Nephron (organoid): ENCODE results near the gene ORC1.

Experiments
- H3K27ac Mint-ChIP-seq, 3 experiments: 2 replicates each; pipeline ENCODE4 v1.8.0; 2020; ENCODE audit warnings: mixed read lengths in 3 of 3, mild to moderate bottlenecking in 2 of 3, moderate library complexity in 1 of 3
- H3K27me3 Mint-ChIP-seq: 2 replicates; pipeline ENCODE4 v1.8.0; 2021; ENCODE audit warnings: low read depth, mild to moderate bottlenecking, moderate library complexity, mixed read lengths
- H3K36me3 Mint-ChIP-seq: 2 replicates; pipeline ENCODE4 v1.8.0; 2020; ENCODE audit warnings: low read depth, mixed read lengths
- H3K4me1 Mint-ChIP-seq: 2 replicates; pipeline ENCODE4 v1.8.0; 2020; ENCODE audit warnings: mixed read lengths
- H3K4me3 Mint-ChIP-seq, 3 experiments: 2 replicates each; pipeline ENCODE4 v1.8.0; 2020; ENCODE audit warnings: mild to moderate bottlenecking in 3 of 3, mixed read lengths in 3 of 3, moderate library complexity in 2 of 3
- H3K9me3 Mint-ChIP-seq: 2 replicates; pipeline ENCODE4 v1.8.0; 2020; ENCODE audit warnings: mixed read lengths
- CTCF ChIP-seq, 3 experiments: fragments of 200-600 bp; sonication (generic); IDR thresholded peaks; one replicate each; pipeline ENCODE4 v1.5.0; 2021; ENCODE audit warnings: antibody characterized with exemption in 3 of 3; ENCODE audit not compliant: unreplicated experiment in 3 of 3

Gene ORC1

GRCh38 chr1:52352690-52353089 lies 51.5 kb downstream of the ORC1 start:
- Mint-ChIP-seq H3K9me3 (no peaks in the 10 kb centered on the region), H3K4me1 (no peaks in the 10 kb centered on the region), H3K36me3 (peaks cover 49% of the 10 kb centered on the region), H3K27ac (peak overlapping the region in 1 of 3 experiments; percentile 50), H3K27me3 (no peaks in the 10 kb centered on the region), H3K4me3 (no peak overlapping the region)
- no peak for TF ChIP-seq CTCF (IDR thresholded peaks at IDR 0.05; ENCODE audit: unreplicated experiment in 3 of 3)

DNA sequence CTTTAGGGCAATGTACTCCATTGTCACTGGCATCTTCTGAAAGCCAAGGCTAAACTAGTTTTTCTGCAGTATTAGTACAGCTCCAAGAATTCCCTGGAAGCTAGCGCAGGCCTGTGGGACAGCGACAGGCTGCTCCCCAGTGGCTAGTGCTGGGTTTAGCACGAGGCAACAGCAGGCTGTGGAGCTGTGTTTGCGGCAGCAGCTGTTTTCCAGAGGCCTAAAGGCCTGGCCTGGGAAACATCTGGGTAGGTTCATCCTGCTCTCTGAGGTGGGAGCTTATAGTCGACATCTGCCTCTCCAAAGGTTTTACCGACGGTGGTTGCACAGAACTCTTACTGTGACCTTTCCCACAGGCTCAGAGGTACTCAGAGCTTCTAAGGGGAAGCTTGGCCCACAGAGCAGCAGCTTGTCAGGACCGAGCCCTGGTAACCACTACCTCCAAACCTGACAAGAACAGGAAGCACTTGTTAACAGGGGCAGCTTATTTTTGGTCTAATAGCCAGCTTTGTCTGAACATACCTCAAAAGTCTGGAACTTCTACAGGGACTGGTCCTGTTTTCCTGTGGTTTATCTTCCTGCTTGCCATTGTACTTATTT lies 55.4 kb downstream of the ORC1 start:
- Mint-ChIP-seq H3K9me3 (no peaks in the 10 kb centered on the region), H3K4me3 (no peak overlapping the region), H3K36me3 (peaks cover 49% of the 10 kb centered on the region), H3K27me3 (no peaks in the 10 kb centered on the region), H3K27ac (no peak overlapping the region), H3K4me1 (no peaks in the 10 kb centered on the region)
- TF ChIP-seq CTCF (IDR thresholded peaks at IDR 0.05; ENCODE audit: unreplicated experiment in 3 of 3): peak in 1 of 3 experiments; percentile 15

GRCh38 chr1:52346653-52347052 lies 57.6 kb downstream of the ORC1 start:
- no peaks in the 10 kb centered on the region for H3K4me1 Mint-ChIP-seq
- no peaks in the 10 kb centered on the region for H3K27me3 Mint-ChIP-seq
- H3K9me3 Mint-ChIP-seq: no peaks in the 10 kb centered on the region
- H3K36me3 Mint-ChIP-seq: peaks cover 40% of the 10 kb centered on the region
- H3K4me3 Mint-ChIP-seq: no peak overlapping the region
- H3K27ac Mint-ChIP-seq: no peak overlapping the region
- TF ChIP-seq CTCF (IDR thresholded peaks at IDR 0.05; ENCODE audit: unreplicated experiment in 3 of 3): no peak

- H3K27me3 Mint-ChIP-seq: no peaks in the 10 kb centered on the region
- no peak overlapping the region for H3K27ac Mint-ChIP-seq
- H3K36me3 Mint-ChIP-seq: peaks cover 41% of the 10 kb centered on the region
- H3K9me3 Mint-ChIP-seq: no peaks in the 10 kb centered on the region
- no peaks in the 10 kb centered on the region for H3K4me1 Mint-ChIP-seq
- H3K4me3 Mint-ChIP-seq: no peak overlapping the region
- TF ChIP-seq CTCF (IDR thresholded peaks at IDR 0.05; ENCODE audit: unreplicated experiment in 3 of 3): no peak
Measured at GRCh38 chr1:52345252-52345651, 59.0 kb downstream of the ORC1 start.

DNA sequence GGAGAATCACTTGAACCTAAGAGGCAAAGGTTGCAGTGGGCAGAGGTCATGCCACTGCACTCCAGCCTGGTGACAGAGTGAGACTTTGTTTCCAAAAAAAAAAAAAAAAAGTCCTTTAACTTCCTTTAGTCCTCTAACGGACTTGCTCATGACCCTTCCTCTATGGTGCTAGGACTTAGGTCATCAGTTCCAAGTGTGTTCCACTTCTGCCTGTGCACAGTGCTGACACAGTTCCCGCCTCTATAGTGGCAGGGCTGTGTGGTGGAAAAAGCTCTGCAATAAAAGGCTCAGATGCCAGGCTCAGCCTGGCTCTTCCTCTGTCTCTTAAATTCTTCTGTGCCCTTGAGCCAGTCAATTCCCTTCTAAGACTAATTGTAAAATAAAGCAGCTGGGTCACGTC lies 60.2 kb downstream of the ORC1 start:
- TF ChIP-seq CTCF (IDR thresholded peaks at IDR 0.05; ENCODE audit: unreplicated experiment in 3 of 3): no peak
- peaks cover 46% of the 10 kb centered on the region for H3K36me3 Mint-ChIP-seq
- no peaks in the 10 kb centered on the region for H3K27me3 Mint-ChIP-seq
- H3K9me3 Mint-ChIP-seq: no peaks in the 10 kb centered on the region
- H3K4me3 Mint-ChIP-seq: no peak overlapping the region
- no peaks in the 10 kb centered on the region for H3K4me1 Mint-ChIP-seq
- no peak overlapping the region for H3K27ac Mint-ChIP-seq

GRCh38 chr1:52341655-52342260 lies 62.5 kb downstream of the ORC1 start:
- Mint-ChIP-seq H3K4me1 (no peaks in the 10 kb centered on the region), H3K27me3 (no peaks in the 10 kb centered on the region), H3K36me3 (peaks cover 33% of the 10 kb centered on the region), H3K27ac (no peak overlapping the region), H3K9me3 (no peaks in the 10 kb centered on the region), H3K4me3 (no peak overlapping the region)
- no peak for TF ChIP-seq CTCF (IDR thresholded peaks at IDR 0.05; ENCODE audit: unreplicated experiment in 3 of 3)
